Breast epithelium (tissue), 3 donors: Measurements from ENCODE around the gene PNLIP.

ENCODE experiments used
- POLR2A ChIP-seq: fragments of 450-650 bp; IDR thresholded peaks from one replicate; pipeline ENCODE4 v1.6.1; 2016; ENCODE audit warnings: antibody characterized with exemption, mild to moderate bottlenecking, moderate library complexity
- POLR2AphosphoS5 ChIP-seq, 3 donors: sonication (generic); formaldehyde crosslinking; IDR thresholded peaks; one replicate each; pipeline ENCODE4 v1.6.1; 2017; ENCODE audit warnings: antibody characterized with exemption in 3 of 3
- TF ChIP-seq, protein P1 (sequence below), 3 donors: fragments of 450-650 bp; IDR thresholded peaks; one replicate each; pipeline ENCODE4 v1.5.1; 2016 to 2017; ENCODE audit warnings: antibody characterized with exemption in 3 of 3, mild to moderate bottlenecking in 3 of 3, moderate library complexity in 3 of 3

DNA sequence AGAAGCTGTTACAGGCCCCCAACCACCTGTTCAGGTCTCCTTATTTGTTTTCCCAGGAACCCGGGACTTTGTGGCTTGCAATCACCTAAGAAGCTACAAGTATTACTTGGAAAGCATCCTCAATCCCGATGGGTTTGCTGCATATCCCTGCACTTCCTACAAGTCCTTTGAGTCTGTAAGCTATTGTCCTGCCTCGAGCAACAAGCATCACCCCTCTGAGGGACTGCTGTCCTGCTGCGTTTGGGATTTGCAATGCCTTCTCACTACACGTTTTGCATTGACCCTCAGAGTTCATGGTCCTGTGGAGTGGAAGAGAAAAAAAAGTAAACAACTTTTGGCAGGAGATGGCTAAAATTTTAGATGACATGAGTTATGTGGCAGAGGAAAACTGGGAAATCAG lies 54.3 kb downstream of the PNLIP start:
- TF ChIP-seq POLR2A: no peak
- TF ChIP-seq, protein P1, sequence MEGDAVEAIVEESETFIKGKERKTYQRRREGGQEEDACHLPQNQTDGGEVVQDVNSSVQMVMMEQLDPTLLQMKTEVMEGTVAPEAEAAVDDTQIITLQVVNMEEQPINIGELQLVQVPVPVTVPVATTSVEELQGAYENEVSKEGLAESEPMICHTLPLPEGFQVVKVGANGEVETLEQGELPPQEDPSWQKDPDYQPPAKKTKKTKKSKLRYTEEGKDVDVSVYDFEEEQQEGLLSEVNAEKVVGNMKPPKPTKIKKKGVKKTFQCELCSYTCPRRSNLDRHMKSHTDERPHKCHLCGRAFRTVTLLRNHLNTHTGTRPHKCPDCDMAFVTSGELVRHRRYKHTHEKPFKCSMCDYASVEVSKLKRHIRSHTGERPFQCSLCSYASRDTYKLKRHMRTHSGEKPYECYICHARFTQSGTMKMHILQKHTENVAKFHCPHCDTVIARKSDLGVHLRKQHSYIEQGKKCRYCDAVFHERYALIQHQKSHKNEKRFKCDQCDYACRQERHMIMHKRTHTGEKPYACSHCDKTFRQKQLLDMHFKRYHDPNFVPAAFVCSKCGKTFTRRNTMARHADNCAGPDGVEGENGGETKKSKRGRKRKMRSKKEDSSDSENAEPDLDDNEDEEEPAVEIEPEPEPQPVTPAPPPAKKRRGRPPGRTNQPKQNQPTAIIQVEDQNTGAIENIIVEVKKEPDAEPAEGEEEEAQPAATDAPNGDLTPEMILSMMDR (IDR thresholded peaks at IDR 0.05): no peak
- TF ChIP-seq POLR2AphosphoS5 (IDR thresholded peaks at IDR 0.05): no peak
